Measurements from ENCODE around the gene XRCC3. TPM values are rescaled to one million over a fixed set of nuclear protein-coding genes. Genes with fewer than 3 reads are reported as not detected.

The XRCC3 gene
- total and polyA plus RNA-seq, 7 donors: 1.8 to 15.7 (median 3.6) TPM

- H3K27ac ChIP-seq: peak overlapping the region in 1 of 4 donors; percentile 5
- no peaks in the 10 kb centered on the region for H3K9me3 ChIP-seq
- no peak for TF ChIP-seq EP300 (IDR thresholded peaks at IDR 0.05)
- peak in 1 of 4 donors; percentile 20 for TF ChIP-seq POLR2AphosphoS5 (IDR thresholded peaks at IDR 0.05)
- intact Hi-C loops (cut with DNase I): no loop called here
- DNase-seq: no peak
- peaks cover 0 to 44% (median 11%) of the 10 kb centered on the region in 4 donors for H3K36me3 ChIP-seq
- no peaks in the 10 kb centered on the region for H3K27me3 ChIP-seq
- H3K4me1 ChIP-seq: peaks cover 0 to 32% (median 26%) of the 10 kb centered on the region in 4 donors
- WGBS, 2 donors: 92% methylated on average over 29 of the region's 29 CpGs
- H3K4me3 ChIP-seq: no peak overlapping the region
Measured at GRCh38 chr14:103707329-103708263, 7.7 kb downstream of the XRCC3 start.

- no peak overlapping the region for H3K4me3 ChIP-seq
- H3K4me1 ChIP-seq: peaks cover 0 to 23% (median 17%) of the 10 kb centered on the region in 4 donors
- no peak for DNase-seq
- TF ChIP-seq POLR2A (IDR thresholded peaks at IDR 0.05) (no peak), EP300 (IDR thresholded peaks at IDR 0.05) (no peak), CTCF (IDR thresholded peaks at IDR 0.05) (no peak), POLR2AphosphoS5 (IDR thresholded peaks at IDR 0.05) (no peak)
- H3K27ac ChIP-seq: peak overlapping the region in 2 of 4 donors; percentile 54 to 59
- H3K36me3 ChIP-seq: peaks cover 0 to 53% (median 16%) of the 10 kb centered on the region in 4 donors
- no peaks in the 10 kb centered on the region for H3K9me3 ChIP-seq
- 95% methylated on average over 41 of the region's 41 CpGs for WGBS, 2 donors
- no peaks in the 10 kb centered on the region for H3K27me3 ChIP-seq
- intact Hi-C loops (cut with DNase I): no loop called here
Measured at GRCh38 chr14:103706551-103707328, 8.5 kb downstream of the XRCC3 start.

- Histone ChIP-seq H3K4me3 (no peak overlapping the region), H3K4me1 (peaks cover 0 to 17% (median 13%) of the 10 kb centered on the region in 4 donors), H3K36me3 (peaks cover 0 to 63% (median 19%) of the 10 kb centered on the region in 4 donors), H3K27ac (peak overlapping the region; percentile 50 to 59 (median 54)), H3K9me3 (no peaks in the 10 kb centered on the region), H3K27me3 (no peaks in the 10 kb centered on the region)
- WGBS, 2 donors: 86 to 87% methylated on average over 28 of the region's 28 CpGs
- TF ChIP-seq EP300 (IDR thresholded peaks at IDR 0.05) (no peak), CTCF (IDR thresholded peaks at IDR 0.05) (no peak), POLR2A (IDR thresholded peaks at IDR 0.05) (no peak), POLR2AphosphoS5 (IDR thresholded peaks at IDR 0.05) (no peak)
- no peak for DNase-seq
- intact Hi-C loops (cut with DNase I): no loop called here
Measured at GRCh38 chr14:103705504-103706284, 9.6 kb downstream of the XRCC3 start.

GRCh38 chr14:103705118-103705503 lies 10.1 kb downstream of the XRCC3 start:
- intact Hi-C loops (cut with DNase I): no loop called here
- Histone ChIP-seq H3K4me3 (no peak overlapping the region), H3K4me1 (peaks cover 0 to 17% (median 14%) of the 10 kb centered on the region in 4 donors), H3K9me3 (no peaks in the 10 kb centered on the region), H3K36me3 (peaks cover 0 to 69% (median 22%) of the 10 kb centered on the region in 4 donors), H3K27ac (peak overlapping the region; percentile 50 to 59 (median 54)), H3K27me3 (no peaks in the 10 kb centered on the region)
- DNase-seq: peak; percentile 89
- no peak for TF ChIP-seq POLR2AphosphoS5 (IDR thresholded peaks at IDR 0.05)
- TF ChIP-seq EP300 (IDR thresholded peaks at IDR 0.05): no peak
- TF ChIP-seq CTCF (IDR thresholded peaks at IDR 0.05): no peak
- TF ChIP-seq POLR2A (IDR thresholded peaks at IDR 0.05): no peak
- 69 to 85% methylated on average over 15 of the region's 15 CpGs for WGBS, 2 donors

Data from sigmoid colon (tissue), 7 donors.